ENCODE data around the gene CHST12.
"Not testable (repeated sequence)": the region's sequence is repeated elsewhere in the genome, so short reads cannot be mapped to it uniquely, and the experiment has no call there.

Gene CHST12

DNA sequence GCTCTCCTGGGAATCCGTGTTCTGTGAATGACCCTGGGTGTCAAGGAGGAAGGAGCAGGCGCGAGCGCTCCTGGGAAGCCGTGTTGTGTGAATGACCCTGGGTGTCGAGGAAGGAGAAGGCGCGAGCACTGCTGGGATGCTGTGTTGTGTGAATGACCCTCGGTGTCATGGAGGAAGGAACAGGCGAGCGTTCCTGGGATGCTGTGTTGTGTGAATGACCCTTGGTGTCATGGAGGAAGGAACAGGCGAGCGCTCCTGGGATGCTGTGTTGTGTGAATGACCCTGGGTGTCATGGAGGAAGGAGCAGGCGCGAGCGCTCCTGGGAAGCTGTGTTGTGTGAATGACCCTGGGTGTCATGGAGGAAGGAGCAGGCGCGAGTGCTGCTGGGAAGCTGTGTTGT lies 25.3 kb upstream of the CHST12 start:
- not testable (repeated sequence) for DNase-seq (ENCODE audit: low read depth in 1 of 2, low spot score in 1 of 2)

DNA sequence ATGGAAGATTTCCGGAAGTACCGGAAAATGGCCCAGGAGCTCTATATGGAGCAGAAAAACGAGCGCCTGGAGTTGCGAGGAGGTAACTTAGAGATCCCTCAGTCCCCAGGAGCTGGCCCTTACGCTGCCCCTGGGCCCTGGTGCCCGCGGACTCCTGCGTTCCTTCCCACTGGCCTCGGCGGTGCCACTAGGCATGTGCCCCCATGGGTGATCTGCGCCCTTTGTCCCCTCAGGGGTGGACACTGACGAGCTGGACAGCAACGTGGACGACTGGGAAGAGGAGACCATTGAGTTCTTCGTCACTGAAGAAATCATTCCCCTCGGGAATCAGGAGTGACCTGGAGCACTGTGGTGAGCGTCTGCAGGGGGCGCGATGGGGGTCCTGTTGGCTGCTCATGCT lies 24.2 kb upstream of the CHST12 start:
- DNase-seq (ENCODE audit: low read depth in 1 of 2, low spot score in 1 of 2) = no peak

DNA sequence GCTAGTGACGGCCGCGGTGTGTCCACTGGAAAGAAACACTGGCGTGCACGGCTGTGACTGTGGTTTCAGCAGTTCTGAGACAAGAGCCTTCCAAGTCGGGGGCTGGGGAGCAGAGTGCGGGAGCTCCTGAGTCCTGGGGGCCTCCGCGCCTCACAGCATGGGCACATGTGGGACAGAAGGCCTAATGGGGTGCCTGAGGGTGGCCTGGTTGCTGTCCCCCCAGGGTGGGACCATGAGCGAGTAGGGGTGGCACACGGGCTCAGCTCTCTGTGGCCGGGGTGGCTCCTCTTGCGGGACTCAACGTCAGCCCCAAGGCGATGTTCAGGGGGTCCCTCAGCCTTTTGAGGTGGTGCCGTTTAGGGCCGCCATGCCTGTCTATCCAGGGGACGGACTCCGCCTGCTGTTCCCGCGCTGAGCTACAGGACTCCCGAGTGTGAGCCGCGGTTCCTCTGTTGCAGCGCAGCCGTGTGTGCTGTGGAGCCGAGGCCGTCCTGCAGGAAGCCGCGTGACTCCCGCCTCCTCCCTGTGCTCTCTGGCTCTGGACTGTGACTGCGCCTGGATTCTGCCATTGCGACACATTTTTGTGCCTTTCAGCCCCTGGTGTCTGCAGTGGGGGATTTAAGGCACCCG lies 23.5 kb upstream of the CHST12 start:
- no peak for DNase-seq (ENCODE audit: low read depth in 1 of 2, low spot score in 1 of 2)

DNA sequence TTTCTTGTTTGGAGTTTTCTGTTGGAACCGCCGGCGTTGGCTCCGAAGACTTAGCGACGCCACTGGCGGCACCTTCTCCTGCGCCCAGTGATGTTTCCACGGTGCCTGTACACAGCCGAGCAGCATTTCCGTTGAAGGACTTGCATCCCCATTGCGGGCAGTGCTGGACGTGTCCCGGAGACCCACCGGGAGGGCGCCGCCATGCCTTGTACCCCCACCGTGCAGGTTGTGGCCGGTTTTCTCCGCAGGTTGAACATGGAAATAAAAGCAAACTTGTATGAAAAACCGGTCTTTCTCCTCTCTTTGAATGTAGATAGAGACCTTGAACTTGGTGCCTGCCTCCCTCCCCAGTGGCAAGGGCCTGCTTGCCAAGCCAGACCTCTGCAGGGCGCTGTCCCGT lies 22.9 kb upstream of the CHST12 start:
- DNase-seq (ENCODE audit: low read depth in 1 of 2, low spot score in 1 of 2) = no peak

DNA sequence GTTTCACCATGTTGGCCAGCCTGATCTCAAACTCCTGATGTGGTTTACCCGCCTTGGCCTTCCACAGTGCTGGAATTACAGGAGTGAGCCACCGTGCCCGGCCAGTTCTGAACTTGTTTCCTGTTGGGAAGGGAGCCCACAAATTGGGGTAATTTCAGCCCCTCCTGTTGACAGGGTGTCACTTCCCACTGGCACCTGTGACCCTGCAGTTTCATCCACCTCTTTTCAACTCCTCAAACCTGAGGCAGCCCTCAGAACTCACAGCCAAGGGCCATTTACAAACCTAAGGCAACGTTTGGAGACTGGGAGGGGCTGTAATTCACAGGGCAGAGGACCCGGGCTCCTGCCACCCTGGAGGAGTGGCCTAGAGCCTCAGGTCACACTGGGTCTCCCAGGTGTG lies 22.2 kb upstream of the CHST12 start:
- no peak for DNase-seq (ENCODE audit: low read depth in 1 of 2, low spot score in 1 of 2)

DNA sequence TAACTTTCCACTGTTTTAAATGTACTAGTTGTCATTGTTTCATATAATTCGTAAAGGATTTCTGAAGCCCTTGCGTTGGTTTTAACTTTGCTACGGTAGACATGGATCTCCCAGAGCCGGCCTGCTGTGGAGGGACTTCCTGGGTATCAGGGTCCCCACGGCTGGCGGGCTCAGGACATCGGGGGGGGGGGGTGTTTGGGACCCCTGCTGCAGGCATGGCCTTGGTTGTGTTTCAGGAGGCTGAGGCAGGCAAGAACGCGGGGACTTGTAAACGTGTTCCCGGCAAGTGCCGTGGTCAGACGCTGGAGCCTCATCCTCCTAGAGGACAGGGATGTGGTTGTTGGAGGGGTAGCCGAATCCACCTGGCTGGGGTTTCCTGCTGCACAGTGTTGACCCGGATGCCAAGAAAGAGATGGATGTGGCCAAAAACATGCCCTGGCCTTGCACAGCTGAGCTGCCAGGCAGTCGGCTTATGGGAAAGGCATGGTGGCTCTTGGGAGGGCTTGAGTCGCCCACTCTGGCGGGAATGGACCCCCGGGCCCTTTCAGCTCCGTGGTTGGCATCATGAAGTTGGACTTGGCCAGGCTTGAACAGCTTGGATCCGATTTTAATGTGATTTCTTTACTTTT lies 21.4 kb upstream of the CHST12 start:
- DNase-seq (ENCODE audit: low read depth in 1 of 2, low spot score in 1 of 2) = no peak

DNA sequence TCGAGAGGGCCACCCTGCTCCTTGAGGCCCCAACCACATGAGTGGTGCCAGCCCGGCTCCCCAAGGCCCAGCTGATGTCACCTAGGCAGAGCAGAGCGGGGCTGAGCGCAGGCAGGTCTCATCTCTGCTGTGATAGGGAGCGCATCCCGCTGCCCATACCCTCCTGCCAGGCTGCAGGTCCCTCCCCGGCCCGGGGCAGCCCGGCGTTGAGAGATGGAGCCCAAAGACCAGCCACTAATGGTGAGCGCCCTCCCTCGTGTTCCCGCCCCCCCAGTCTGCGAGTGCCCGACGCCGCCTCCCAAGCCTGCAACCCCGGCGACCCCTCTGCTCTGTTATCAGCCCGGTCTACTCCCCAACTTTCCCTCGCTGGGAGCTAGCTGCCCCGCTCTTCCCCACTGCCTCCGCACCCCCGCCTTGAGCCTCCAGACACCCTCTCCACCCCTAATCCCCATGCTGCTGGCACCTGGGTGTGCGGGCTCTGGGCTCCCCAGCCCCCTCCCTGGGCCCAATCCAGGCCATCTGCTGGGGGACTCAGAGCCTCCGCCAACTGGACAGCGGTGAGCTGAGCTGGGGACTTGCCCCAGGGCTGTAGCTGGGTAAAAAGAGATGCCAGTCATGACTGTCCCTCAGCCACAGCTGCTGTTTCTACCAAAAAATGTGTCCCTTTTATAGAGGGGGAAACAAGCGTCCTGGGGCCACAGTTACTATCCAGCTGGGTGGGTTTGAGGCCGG lies 19.7 kb upstream of the CHST12 start:
- DNase-seq (ENCODE audit: low read depth in 1 of 2, low spot score in 1 of 2) = no peak

DNA sequence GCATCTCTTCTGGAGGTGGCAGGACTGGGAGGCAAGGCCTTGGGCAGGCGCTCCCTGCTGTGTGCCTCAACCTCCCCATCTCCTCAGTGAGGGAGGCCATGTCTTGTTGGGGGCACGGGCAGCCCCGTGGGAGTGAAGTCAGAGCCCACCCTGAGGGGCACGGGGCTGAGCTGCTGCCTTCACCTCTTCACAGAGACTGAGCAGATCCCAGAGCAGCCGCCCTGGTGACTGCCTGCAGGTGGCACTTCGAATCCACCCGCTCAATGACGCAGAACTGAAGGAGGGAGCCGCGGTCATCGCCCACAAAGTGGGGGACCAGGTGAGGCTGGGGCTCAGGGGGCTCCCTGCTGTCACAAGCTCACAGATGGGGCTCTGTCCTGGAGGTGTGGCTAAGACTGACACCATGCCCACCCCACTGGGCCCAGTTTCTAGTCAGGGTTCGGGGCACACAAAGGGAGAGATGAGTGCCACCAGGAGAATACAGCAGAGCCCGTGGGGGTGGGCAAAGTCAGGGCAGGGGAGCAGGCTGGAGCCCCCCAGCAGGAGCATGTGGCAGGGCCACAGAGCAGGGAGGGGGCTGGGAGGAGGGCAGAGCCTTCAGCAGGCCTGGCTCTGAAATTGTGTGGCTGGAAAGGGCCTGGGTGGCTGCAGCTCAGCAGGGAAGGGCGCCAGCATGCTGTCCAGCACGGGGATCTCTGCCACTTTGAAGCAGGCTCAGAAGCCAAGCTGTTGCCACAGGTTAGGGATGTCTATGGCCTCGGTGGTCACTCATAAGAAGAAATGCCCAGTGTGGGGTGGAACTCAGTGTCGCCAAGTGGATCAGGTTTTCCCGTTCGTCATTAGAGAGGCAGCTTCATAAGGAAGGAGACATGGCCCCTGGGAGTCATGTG lies 18.8 kb upstream of the CHST12 start:
- no peak for DNase-seq (ENCODE audit: low read depth in 1 of 2, low spot score in 1 of 2)

DNA sequence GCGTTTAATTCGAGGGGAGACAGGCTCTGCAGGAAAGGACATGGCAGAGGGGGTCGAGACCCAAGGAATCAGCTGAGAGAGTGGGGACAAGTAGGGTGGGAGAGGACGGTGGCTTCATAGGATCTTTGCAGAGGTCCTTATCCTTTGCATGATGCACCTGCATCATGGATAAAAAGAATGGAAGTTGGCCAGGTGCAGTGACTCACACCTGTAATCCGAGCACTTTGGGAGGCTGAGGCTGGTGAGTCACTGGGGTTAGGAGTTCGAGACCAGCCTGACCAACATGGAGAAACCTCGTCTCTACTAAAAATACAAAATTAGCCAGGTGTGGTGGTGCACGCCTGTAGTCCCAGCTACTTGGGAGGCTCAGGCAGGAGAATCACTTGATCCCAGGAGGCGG lies 17.3 kb upstream of the CHST12 start:
- not testable (repeated sequence) for DNase-seq (ENCODE audit: low read depth in 1 of 2, low spot score in 1 of 2)

DNA sequence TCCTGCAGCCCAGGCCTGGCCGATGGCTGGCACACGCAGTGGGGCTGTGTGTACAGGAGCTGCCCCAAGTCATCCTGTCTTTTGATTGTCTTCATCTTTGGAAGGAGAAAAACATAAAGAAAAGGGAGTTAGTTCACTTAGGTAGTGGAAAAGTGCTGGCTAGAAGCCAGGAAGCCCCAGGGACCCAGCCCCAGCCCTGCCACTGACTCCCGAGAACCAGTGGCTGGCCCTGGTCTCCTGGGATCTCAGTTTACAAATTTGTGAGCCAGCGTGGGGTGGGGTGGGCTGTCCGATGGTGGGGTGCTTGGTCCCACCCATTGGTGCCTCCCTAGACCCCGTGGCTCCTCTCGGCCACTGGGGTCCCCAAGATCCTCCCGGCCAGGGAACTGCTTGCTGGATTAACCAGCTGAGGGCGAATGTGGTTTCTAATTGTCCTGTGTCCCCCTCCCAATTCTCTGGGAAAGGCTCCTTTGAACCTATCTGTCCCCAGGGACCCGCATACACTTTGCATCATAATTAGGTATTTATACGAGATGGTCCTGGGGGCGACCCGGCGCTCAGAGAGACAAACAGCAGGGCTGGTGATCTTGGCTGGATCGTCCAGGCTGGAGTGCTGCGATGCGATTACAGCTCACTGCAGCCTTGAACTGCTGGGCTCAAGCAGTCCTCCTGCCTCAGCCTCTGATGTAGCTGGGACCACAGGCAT lies 16.3 kb upstream of the CHST12 start:
- DNase-seq (ENCODE audit: low read depth in 1 of 2, low spot score in 1 of 2) = no peak

DNA sequence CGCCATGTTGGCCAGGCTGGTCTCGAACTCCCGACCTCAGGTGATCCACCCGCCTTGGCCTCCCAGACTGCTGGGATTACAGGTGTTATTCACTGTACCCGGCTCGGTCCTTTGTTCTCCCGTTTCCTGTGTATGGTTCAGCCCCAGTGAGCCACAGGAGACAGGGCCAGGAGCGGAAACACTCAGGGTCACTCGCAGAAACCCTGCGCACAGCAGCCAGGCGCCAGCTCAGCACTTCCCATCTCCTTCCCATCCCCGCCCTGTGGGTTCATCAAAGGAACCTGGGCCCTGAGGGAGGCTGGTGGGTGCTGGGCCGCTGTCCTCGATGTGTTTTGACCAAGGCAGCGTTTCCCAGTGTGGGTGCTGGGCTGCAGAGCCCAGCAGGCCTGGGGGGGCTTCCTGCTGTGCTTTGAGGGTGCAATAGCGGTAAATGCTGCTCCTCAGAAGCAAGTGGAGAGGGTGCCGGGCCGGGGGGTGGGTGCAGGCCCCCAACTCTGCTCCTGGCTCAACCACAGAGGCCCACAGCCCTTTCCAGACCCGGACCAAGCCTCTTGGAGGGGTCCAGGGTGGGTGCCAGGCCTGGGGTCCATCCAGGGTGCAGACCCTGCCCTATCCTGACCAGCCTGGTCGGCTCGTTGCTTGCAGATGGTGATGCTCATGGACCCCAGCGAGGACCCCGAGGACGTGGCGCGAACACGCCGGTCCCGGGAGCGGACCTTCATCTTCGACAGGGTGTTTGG lies 15.3 kb upstream of the CHST12 start:
- no peak for DNase-seq (ENCODE audit: low read depth in 1 of 2, low spot score in 1 of 2)

DNA sequence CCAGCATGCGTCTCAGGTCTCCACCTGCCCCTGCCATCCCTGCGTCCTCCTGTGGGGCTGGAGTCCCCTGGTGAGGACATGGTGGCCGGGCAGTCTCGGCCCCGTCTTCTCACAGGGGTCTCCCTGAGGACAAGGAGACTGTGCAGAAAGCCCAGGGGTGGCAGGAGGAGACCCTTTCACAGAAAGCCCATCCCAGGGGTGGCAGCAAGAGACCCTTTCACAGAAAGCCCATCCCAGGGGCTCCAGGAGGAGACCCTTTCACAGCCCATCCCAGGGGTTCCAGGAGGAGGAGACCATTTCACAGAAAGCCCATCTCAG lies 14.8 kb upstream of the CHST12 start:
- no peak for DNase-seq (ENCODE audit: low read depth in 1 of 2, low spot score in 1 of 2)

DNA sequence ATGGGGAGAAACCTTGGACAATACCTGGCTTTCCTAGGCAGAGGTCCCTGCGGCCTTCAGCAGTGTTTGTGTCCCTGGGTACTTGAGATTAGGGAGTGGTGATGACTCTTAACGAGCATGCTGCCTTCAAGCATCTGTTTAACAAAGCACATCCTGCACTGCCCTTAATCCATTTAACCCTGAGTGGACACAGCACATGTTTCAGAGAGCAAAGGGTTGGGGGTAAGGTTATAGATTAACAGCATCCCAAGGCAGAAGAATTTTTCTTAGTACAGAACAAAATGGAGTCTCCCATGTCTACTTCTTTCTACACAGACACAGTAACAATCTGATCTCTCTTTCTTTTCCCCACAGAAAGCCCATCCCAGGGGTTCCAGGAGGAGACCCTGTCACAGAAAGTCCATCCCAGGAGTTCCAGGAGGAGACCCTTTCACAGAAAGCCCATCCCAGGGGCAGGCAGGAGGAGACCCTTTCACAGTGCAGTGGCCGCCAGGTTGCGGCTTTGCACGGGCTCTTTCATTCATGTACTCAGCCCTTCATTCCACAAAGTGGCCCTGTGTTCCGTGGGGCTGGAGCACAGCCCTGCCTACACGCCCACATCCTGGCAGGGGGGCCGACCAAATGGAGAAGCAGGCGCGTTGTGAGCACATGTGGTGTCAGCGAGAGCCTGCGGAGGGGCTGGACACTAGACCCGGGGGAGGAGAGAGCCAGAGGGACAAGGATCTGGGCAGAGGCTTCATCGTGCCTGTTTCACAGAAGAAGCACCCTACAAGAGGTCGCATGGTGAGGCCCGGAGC lies 13.2 kb upstream of the CHST12 start:
- not testable (repeated sequence) for DNase-seq (ENCODE audit: low read depth in 1 of 2, low spot score in 1 of 2)

DNA sequence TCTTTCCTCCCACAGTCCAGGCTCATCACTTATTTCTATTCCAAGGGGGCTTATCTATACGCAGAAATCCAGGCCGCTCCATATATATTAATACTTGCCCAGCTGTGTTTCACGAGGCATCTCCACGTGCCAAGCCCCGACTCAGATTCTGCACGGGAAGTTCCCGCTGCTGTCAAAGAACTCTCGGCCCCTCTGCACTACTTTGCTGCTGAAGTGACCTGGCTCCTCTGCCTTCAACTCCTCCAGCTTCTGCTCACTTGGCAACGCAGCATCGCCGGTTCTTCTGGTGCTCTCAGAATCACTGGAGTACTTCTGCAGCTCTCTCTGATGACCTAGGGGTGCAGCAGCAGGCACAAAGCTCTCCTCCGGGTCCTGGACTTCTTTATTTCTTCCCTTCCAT lies 9.7 kb upstream of the CHST12 start:
- no peak for DNase-seq (ENCODE audit: low read depth in 1 of 2, low spot score in 1 of 2)

DNA sequence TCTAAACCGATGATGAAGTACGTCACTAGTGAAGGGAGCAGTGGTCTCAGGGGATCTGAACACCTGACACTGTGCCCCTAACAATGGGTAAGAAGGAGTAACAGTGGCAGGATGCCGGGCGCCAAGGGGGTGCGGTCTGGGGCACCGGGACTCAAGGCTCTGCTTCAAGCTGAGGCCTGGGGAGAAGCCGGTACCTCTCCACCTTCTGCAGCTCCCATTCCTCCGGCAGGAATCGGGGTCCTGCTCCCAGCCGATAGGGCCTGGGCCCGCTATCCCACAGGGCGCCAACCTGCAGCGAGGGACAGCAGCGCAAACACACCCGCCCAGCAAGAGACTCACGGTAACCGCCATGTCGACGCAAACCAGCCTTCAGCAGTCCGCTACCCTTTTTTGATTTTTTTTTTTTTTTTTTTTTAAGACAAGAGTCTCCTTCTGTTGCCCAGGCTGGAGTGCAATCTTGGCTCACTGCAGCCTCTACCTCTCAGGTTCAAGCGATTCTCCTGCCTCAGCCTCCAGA lies 8.8 kb upstream of the CHST12 start:
- no peak for DNase-seq (ENCODE audit: low read depth in 1 of 2, low spot score in 1 of 2)

DNA sequence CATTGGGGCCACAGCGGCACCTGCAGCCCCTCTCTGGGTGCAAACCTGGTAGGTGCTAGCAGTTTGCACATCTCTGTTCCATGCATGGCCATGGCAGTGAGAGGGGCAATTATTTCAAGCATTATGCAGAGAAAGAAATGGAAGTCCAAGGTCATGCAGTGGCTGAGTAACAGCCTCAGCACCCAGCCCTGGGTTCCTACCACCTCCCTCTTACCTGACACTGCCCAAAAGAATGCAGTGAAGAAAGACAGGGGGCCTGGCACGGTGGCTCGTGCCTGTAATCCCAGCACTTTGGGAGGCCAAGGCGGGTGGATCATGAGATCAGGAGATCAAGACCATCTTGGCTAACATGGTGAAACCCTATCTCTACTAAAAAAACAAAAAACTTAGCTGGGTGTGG lies 4.9 kb upstream of the CHST12 start:
- no peak for DNase-seq (ENCODE audit: low read depth in 1 of 2, low spot score in 1 of 2)

DNA sequence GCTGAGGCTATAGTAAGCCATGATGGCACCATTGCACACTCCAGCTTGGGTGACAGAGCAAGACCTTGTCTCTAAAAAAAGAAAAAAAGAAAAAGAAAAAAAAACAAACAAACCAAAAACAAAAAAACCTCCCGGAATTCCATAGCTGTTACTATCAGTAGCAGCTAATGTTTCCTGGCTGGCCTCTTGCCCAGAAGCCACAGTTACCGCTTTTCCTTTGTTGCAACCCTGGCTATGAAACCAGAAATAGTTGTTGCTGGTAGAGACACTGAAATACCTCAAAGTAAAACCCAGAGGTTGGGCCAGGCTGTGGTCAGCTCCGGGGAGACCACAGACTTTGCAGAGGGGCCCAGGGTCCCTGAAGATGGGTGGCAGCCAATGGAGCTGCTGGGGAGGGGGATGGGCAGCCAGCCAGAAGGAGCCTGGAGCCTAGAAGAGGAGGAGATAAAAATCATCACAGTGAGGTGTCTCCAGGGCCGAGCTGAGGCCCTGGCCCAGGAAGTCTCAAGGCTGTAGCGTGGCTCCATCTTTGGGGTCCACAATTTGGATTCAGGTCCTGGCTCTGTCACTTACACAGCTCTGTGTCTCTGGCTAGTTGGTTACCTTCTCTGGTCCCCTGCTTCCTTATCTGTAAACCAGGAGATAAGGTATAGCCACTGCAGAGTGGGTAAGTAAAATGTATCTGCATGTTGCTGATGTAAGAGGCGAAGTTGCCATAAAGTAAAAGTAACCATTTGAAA lies 3.4 kb upstream of the CHST12 start:
- DNase-seq (ENCODE audit: low read depth in 1 of 2, low spot score in 1 of 2) = no peak

DNA sequence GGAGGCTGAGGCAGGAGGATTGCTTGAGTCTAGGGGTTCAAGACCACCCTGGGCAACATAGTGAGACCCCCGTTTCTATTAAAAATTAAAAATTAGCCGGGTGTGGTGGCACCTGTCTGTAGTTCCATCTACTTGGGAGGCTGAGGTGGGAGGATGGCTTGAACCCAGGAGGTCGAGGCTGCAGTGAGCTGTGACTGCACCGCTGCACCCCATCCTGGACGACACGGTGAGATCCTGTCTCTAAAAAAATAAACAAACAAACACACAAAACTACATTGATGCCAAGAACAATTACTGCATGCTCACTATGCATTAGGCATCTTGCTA lies 761 bp upstream of the CHST12 start:
- no peak for DNase-seq (ENCODE audit: low read depth in 1 of 2, low spot score in 1 of 2)

Data from activated CD4-positive, alpha-beta T cell treated with anti-CD3 and anti-CD28 coated beads, Interleukin-2, amount 50 U/mL, for 24 hours (primary cell).